ENCODE results near the gene MYLK4.

The MYLK4 gene

DNA sequence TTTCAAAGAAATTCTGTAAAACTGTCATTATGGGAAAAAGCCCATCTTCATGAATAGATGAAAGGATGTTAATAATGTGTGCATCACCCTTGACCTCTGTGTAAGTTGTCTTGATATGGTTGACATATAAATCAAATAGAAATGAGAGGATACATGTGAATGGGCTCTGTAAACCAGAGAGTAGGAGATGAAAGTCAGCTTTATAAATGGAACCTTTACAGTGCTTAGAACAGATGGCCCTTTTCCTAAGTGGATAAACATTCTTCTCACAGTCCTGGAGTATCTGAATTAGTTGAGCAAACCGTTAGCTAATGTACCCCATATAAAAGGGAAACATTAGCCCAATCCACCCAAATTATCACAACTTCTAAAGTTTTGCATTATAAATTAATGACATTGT lies 57.5 kb downstream of the MYLK4 start:
- no peak for DNase-seq

DNA sequence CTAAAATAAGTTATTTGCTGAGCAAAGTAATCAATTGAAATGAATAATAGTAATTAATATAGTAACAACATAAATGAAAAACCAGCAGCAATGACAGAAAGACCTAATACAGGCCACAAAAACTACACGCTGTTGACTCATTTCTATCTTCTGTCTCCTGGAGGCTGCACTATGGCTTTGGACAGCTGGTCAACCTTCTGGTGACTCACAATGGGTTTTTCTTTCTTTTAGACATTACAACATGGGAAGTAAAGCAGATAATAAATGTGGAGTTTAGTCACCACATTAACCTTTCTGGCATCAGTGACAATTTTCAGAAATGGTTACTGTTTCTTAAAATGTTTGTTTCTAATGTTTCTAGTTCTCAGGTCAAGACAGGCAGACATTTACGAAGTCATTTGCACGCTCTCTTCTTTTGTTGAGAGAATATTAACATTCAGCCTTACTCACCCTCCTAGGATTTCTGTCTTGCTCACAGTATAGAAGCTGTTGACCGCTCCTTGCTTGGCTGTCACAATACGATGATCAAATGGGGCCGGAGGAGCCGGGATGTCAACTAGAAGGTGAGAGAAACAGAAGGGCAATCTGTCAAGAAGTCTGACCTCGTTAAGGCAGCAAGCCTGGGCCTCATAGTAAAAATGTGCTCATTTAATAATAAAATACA lies 62.2 kb downstream of the MYLK4 start:
- no peak for DNase-seq

DNA sequence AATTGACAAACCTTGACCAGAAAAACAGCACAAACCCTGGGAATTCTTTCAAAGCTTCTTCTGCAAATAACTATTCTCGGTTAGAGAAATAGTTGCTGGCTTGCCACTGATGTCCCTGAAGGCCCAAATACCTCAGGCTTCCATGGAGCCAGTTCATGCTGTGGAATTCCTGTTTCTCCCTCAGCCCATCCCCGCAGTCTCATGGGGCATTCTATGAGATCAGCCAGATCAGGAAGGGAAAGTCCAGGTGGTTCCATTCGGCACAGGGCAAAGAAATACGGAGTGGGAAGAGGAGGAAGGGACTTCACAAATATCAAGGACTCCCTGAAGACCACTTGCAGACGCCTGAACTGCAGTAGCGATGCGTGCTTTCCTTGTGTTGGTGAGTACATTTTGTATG lies 63.3 kb downstream of the MYLK4 start:
- no peak for DNase-seq

- no peak for DNase-seq
These were observed 64.2 kb downstream of the MYLK4 start for GRCh38 chr6:2686515-2686914.

DNA sequence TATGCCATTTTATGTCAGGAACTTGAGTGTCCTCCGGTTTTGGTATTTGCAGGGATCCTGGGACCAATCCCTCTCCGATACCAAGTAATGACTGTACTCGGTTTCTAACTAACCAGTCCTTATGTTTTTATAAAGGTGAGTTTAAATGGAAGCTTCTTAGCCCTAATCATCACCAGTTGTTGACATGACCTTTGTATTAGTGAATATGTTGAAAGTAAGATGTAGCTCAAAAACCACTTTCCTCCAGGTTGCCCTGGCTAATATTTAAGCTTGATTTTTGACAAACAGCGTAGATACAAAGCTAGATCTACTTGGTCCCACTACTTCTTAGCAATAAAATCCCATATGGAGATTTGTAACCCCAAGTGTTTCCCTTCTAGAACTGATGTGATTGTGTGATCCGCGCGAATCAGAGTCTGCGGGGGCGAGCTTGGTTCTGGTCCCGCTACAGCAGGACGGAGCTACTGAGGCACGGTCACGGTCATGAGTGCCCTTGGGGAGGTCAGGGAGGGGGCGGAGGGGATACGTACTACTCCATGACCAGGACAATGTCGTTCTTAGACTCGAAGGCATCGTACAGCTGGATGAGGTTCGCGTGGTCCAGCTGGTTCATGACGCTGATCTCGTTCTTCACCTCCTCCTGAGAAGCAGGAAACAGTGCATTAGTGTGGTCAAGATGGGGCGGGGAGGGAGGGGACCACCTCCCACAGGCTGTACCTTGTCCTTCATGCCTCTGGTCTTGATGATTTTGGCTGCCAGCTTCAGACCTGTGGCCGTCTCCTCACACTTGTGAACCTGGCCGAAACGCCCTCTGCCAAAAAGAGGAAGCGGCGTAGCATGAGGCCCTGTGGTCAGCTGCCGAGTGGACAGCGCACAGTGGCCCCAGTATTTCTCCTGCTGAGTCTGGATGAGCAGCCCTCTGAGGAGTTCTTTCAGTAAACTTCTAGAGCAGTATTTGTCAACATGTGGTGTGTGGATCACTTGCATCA lies 65.7 kb downstream of the MYLK4 start:
- DNase-seq: no peak

DNA sequence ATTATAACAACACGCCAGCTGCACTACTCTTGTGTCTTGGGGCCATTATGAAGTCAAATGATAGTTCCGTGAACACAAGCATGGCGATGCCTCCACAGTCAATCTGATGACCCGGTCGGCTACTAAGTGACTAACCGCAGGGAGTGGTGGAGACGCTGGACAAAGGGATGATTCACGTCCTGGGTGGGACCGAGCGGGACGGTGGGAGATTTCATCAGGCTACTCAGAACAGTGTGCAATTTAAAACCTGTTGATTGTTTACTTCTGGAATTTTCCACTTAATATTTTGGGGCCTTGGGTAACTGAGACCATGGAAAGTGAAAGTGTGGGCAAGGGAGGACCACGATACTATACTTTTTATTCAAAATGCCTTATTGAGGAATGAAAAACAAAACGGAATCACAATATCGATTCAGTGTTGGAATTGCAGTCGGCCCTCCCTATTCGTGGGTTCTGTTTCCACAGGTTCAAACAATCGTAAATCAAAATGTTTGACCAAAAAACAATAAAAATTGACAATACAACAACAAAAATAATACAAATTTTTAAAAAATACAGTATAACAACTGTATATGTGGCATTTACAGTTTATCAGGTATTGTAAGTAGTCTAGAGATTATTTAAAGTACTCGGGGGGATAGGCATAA lies 66.5 kb downstream of the MYLK4 start:
- DNase-seq: no peak

DNA sequence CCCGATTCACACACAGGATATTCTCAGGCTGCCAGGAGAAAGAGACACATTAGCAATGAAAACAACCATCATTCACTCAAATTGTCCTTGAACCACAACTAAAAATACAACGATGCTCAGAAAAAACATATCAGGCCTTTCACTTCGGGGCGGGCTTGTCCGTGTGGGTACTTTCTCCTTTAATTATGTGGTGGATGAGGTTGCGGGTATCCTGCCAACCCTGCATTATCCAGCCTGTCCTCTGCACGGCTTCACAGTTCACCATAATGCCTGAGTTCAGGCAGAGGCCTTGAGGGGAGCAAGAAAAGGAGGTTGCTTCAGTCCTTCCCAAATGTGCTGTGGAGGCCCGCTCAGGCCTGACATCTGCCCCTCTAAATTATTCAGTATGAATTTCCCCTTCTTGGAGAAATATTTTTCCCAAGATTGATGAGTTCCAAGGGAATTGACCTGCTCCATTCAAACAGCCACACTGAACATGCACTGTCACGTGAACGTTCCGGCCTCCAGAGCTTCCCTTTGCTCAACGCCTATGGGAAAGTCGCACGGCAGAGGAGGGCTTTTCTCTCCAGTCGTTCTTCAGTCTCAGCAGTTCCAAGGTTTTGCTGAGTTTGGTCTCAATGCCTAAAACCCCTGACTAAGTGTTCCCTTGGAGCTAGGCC lies 70.3 kb downstream of the MYLK4 start:
- DNase-seq: no peak

GRCh38 chr6:2677080-2677593 lies 73.6 kb downstream of the MYLK4 start:
- DNase-seq: no peak

DNA sequence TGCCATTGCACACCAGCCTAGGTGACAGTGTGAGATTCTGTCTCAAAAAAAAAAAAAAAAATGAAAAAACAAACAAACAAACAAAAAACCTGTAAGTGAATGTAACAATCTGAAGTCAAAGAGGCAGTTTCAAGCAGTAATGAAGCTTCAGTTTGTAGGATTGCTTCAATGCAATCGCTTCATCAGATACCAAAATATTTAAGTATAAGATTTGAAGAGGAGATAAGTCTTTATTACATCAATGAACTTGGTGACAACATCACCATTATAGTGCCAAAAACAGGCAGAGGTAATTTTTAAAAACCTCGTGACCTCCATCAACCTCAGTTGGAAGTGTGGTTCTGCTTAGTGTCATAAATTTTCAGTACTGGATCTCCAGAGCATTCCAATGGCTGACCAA lies 74.7 kb downstream of the MYLK4 start:
- DNase-seq: no peak

DNA sequence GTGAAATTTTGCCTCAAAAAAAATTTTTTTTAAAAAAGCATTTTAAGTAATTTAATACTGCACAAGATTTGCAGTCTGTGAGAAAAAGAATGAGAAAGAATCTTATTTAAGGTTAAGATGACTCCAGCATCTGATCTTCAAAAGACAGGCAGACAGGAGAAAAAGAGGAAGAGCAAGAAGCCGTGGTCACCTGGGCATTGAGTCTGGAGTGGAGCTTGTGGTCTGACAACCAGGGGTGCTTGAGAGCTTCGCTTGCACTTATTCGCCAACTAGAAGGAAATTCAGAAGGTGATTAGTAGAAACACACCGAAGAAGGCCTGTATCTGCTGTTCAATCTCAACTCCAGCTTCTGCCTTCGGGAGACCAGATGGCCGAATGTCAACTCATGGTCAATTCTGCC lies 75.9 kb downstream of the MYLK4 start:
- no peak for DNase-seq

DNA sequence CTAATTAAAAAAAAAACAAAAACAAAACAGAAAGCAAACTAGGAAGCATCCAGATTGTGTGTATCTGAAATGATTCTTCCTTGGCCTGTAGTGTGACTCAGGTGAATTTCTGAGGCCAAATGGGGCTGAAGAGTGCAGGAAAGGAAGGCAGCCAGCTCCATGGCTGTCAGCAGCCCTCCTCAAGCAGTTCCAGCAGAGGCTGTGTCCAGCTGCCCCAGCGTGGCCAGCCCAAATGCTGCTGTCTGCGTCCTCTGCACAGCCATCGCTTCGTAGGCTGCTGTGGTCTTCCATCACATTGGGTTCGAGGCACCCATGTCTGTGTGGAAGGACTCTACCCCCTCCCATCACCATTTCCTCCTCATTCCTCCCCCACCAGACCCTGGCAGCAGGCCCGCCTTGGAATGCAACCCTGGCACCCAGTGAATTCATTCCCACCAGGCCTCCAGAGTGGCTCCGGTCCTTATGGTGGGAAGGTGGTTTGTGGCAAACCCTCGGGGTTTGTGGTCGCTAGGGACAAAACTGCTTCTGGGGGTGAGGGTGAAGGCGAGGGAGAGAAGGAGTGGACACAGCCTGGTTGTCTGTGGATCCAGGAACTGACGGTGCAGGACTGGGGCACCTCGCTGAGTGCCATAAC lies 81.5 kb downstream of the MYLK4 start:
- DNase-seq: no peak

DNA sequence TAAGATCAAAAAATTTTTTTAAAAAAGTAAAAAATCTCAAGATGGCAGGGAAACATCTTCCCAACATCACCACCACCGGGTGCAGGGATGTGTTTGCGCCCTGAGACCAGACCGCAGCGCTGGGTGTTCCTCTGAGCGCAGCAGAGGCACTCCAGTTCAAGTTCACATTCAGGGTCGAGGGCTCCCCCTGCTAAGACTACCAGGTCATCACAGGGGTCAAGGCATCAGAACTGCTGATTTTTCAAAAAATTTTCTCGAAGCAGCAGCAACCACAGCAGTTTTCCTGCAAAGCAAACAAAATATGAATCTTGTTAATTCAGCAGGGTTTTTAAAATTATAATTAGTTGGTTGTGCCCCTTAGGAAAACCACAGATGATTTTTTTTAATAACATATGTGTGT lies 83.1 kb downstream of the MYLK4 start:
- DNase-seq: no peak

GRCh38 chr6:2666906-2667575 lies 83.7 kb downstream of the MYLK4 start:
- DNase-seq: no peak

DNA sequence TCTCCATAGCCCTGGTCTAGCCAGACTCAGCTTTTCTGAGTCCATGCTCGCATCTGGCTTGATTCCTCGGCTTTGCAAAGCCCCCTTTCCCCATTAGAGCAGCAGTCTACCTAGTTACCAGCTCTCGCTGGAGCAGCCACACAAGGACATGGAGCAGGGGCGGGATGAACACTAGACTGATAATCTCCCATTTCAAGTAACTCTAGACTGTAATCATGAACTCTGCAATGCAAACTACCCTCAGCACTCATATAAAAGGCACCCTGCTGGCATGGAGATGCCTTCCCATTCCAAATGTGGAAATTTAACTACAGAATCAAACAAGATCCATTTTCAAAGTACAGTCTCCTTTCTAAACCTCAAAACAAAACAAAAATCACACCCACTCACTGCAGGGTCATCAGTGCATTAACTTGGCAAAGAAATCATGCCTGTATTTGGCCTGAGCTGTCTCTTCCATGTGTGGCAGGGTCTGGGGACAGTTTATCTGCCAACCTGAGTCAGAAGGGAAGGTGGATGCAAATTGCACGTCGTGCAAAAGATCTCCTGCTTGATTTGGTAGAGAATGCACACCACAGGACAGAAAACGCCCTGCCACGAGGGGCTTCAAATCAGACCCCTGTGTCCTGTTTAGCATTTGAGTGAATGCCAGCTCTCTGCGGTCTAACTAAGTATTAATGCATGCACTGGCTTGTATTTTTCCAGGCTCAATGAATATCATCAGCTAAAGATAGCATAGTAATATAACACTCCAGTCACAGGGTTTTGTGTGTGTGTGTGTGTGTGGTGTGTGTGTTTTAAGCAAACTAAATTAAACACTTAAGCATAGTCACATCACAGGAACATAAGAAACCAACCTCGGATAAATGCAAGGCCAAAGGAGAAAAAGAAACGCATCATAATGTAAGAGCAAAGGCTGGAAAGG lies 85.3 kb downstream of the MYLK4 start:
- no peak for DNase-seq

- DNase-seq: no peak
These were observed 87.6 kb downstream of the MYLK4 start for GRCh38 chr6:2663123-2663522.

DNA sequence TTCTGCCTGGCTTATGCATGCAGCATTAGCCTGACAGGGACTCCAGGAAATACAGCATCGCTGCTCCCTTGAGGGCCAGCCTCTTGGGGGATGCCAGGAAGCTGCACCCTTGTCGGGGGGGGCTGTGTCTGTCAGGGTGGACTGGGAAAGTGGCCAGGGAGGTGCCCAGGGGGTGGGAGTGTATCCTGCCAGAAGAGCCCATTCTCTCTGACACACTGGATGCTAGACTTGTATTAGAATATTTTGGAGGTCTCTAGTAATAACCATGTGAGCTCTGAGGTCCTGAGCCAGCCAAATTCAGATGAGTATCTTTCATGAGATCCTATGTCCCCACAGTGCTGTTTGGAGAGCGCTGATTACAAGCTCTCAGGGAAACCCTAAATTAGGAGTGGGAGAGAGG lies 89.1 kb downstream of the MYLK4 start:
- no peak for DNase-seq

DNA sequence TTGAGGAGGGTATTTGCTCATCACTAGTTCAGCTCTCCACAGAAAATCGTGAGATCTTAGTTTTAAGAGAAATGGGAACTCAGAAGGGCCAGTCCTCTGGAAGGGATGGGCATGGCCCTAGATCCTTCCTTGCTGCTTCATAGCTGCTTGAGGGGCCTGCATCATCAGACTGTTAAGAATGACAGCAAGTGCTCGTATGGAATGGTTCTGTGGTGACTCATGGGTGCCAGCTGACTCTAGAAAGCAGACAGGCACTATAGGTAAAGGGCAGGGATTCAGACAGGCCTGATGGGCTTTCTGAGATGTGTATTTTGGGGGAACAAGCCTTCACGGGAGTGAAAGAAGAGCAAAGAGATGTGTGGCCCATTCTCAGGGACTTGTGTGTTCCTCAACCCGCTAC lies 90.8 kb downstream of the MYLK4 start:
- DNase-seq: no peak

DNA sequence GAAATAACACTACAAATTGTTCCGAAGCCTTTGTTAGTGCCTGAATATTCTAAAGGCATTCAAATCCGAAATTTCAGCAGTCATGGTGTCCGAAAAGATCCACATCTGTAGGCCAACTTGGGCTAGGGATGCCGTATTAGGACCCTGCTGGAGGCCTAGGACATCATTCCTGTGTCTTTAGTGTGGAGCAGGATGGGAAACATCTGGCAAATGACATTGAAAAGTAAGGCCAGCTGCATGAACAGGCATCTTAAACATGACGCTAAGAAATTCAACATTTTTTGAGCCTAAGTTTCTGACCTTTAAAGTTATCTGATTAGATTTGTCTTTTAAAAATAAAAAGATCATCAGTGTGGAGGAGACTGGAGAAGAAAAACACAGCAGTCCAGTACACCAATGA lies 91.3 kb downstream of the MYLK4 start:
- DNase-seq: no peak

GRCh38 chr6:2658788-2659187 lies 91.9 kb downstream of the MYLK4 start:
- DNase-seq: no peak

DNA sequence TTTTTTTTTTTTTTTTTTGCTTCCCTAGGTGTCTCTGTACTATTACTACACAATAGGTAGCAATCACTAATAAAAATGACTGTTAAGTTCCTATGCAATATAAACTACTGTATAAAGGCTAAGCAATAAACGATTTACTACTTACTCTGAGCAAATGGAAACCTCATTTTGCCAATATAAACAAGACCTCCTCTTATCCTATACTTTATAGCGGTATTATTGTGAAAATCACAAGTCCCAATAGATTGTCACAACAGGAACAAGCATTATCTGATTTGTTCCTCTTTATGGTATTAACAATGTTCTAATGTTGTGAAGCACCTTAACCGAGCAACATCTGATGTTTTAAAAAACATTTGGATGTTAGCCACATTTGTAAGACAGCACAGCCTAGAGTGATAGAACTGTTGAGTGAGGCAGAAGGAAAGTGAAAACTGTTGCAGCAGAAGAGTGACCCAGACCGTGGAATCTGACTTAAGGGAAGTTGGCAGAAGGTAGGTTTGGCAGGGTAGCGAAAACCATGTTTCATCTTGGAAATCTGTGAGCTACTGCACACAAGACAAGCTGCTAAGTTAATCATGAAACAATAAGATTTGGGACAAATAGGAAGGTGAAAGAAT lies 94.2 kb downstream of the MYLK4 start:
- no peak for DNase-seq

Data from GF-D8 (cell line).